ENCODE measurements around the gene TRIM73.
"Not testable (repeated sequence)": the region's sequence is repeated elsewhere in the genome, so short reads cannot be mapped to it uniquely, and the experiment has no call there.

Gene TRIM73

GRCh38 chr7:75395329-75395728 is at the start of gene TRIM73:
Gene TRIM73, plus strand, starts transcription at chr7:75395629. Its CDS starts 3,305 bp downstream, at chr7:75398934.
- not testable (repeated sequence) for DNase-seq

- not testable (repeated sequence) for DNase-seq
Observed at GRCh38 chr7:75358671-75359541, 36.5 kb upstream of the TRIM73 start.

GRCh38 chr7:75359542-75359848 is 35.9 kb upstream of the TRIM73 start:
- DNase-seq, result not testable (repeated sequence)

GRCh38 chr7:75364079-75364478 is 31.4 kb upstream of the TRIM73 start:
- DNase-seq, result not testable (repeated sequence)

GRCh38 chr7:75366643-75367042 is 28.8 kb upstream of the TRIM73 start:
- DNase-seq, result not testable (repeated sequence)

GRCh38 chr7:75367313-75367712 is 28.1 kb upstream of the TRIM73 start:
- DNase-seq, result not testable (repeated sequence)

- not testable (repeated sequence) for DNase-seq
Observed at GRCh38 chr7:75374144-75374518, 21.3 kb upstream of the TRIM73 start.

- not testable (repeated sequence) for DNase-seq
Observed at GRCh38 chr7:75374519-75375317, 20.7 kb upstream of the TRIM73 start.

GRCh38 chr7:75393194-75393593 is 2.2 kb upstream of the TRIM73 start:
- not testable (repeated sequence) for DNase-seq

- DNase-seq, result not testable (repeated sequence)
Observed at GRCh38 chr7:75397865-75398264, 2.4 kb downstream of the TRIM73 start.

- not testable (repeated sequence) for DNase-seq
Observed at GRCh38 chr7:75398771-75399700, 3.6 kb downstream of the TRIM73 start.

- not testable (repeated sequence) for DNase-seq
Observed at GRCh38 chr7:75400575-75400974, 5.1 kb downstream of the TRIM73 start.

GRCh38 chr7:75403455-75404443 is 8.3 kb downstream of the TRIM73 start:
- DNase-seq, result not testable (repeated sequence)

- DNase-seq, result not testable (repeated sequence)
Observed at GRCh38 chr7:75404663-75405062, 9.2 kb downstream of the TRIM73 start.

GRCh38 chr7:75409880-75410822 is 14.7 kb downstream of the TRIM73 start:
- DNase-seq, result not testable (repeated sequence)

GRCh38 chr7:75410823-75411173 is 15.4 kb downstream of the TRIM73 start:
- DNase-seq, result not testable (repeated sequence)

GRCh38 chr7:75414204-75414603 is 18.8 kb downstream of the TRIM73 start:
- not testable (repeated sequence) for DNase-seq

- not testable (repeated sequence) for DNase-seq
Observed at GRCh38 chr7:75414708-75415427, 19.4 kb downstream of the TRIM73 start.

GRCh38 chr7:75415428-75415817 is 20.0 kb downstream of the TRIM73 start:
- DNase-seq, result not testable (repeated sequence)
